Measurements from ENCODE around the gene CLEC3B. TPM values are rescaled to one million over a fixed set of nuclear protein-coding genes. Genes with fewer than 3 reads are reported as not detected.

Gene CLEC3B
- total RNA-seq, 4 donors from 2014 or later: 265 to 1,223 (median 383) TPM

- TF ChIP-seq, protein P1, sequence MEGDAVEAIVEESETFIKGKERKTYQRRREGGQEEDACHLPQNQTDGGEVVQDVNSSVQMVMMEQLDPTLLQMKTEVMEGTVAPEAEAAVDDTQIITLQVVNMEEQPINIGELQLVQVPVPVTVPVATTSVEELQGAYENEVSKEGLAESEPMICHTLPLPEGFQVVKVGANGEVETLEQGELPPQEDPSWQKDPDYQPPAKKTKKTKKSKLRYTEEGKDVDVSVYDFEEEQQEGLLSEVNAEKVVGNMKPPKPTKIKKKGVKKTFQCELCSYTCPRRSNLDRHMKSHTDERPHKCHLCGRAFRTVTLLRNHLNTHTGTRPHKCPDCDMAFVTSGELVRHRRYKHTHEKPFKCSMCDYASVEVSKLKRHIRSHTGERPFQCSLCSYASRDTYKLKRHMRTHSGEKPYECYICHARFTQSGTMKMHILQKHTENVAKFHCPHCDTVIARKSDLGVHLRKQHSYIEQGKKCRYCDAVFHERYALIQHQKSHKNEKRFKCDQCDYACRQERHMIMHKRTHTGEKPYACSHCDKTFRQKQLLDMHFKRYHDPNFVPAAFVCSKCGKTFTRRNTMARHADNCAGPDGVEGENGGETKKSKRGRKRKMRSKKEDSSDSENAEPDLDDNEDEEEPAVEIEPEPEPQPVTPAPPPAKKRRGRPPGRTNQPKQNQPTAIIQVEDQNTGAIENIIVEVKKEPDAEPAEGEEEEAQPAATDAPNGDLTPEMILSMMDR (IDR thresholded peaks at IDR 0.05; ENCODE audit: low read depth): no peak
Measured at GRCh38 chr3:45081506-45082141, 55.5 kb downstream of the CLEC3B start.

DNA sequence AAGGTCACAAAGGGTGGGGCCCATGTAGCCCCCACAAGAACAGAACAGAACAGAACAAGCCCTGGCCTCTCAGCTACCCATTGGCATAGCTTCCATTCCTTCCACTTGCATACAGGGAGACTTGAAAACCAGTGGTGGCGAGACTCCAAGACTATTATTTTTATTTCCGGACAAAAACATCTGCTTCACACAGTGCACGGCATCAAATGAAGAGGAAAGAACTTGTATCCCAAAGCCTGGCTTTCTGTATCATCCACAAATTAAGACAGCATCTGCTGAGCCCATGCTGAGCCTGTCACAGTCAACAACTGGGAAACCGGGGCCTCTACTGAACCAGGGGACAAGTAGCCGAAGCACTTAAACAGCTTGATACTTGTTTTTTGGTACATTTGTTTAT lies 56.0 kb downstream of the CLEC3B start:
- TF ChIP-seq, protein P1 (IDR thresholded peaks at IDR 0.05; ENCODE audit: low read depth): no peak

DNA sequence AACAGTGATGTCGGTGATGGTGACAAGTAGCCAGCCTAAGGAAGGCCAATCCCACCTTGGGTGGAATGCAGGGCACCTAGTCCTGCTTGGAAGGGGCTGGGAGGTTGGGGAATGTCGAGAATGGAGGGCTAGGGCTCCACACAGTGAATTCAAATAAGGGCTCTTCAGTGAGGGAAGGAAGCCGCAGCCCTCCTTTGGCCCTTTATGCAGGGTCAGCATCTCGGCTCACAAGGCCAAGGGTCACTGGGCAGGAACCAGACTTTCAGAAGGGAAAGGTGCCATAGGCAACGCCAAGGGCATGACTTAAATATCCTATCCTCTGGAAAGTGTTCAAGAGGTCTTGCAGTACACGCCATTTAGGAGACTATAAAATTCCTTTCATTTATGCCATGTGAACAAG lies 56.9 kb downstream of the CLEC3B start:
- TF ChIP-seq, protein P1 (IDR thresholded peaks at IDR 0.05; ENCODE audit: low read depth): no peak

- TF ChIP-seq, protein P1 (IDR thresholded peaks at IDR 0.05; ENCODE audit: low read depth): no peak
Measured at GRCh38 chr3:45084361-45084760, 58.3 kb downstream of the CLEC3B start.

- TF ChIP-seq, protein P1 (IDR thresholded peaks at IDR 0.05; ENCODE audit: low read depth): no peak
Measured at GRCh38 chr3:45084820-45085816, 59.0 kb downstream of the CLEC3B start.

Small RNA genes within 50 kb of the gene (small RNA-seq; reads per million reads assigned to genes)
- gene RNU5B-3P: not detected

Other genes with a start within 250 kb of the CLEC3B start
- gene TMEM42, start 164.4 kb upstream of the CLEC3B start, total RNA-seq: 10 to 100 TPM in 3 of 4 donors, 1 to 10 TPM in 1; 6.8 to 23.8 (median 19.7) TPM
- not detected for gene TGM4, start 151.7 kb upstream of the CLEC3B start, total RNA-seq
- gene ZDHHC3, start 50.1 kb upstream of the CLEC3B start, total RNA-seq: 100 to 1,000 TPM in 3 of 4 donors, 10 to 100 TPM in 1; 77.2 to 127 (median 111) TPM
- 10 to 100 TPM; 44.2 to 70.8 (median 54.8) TPM for gene EXOSC7, start 50.1 kb upstream of the CLEC3B start, total RNA-seq
- gene CDCP1, start 120.1 kb downstream of the CLEC3B start, total RNA-seq: 10 to 100 TPM in 1 of 4 donors, 1 to 10 TPM in 2, under 1 TPM in 1; 0.19 to 11.6 (median 2.1) TPM
- gene TMEM158, start 200.0 kb downstream of the CLEC3B start, total RNA-seq: 1 to 10 TPM in 1 of 4 donors, under 1 TPM in 2, not detected in 1; 0.49 to 1.3 (median 0.51) TPM